CD4-positive, alpha-beta T cell treated with Interleukin-6 at 100 ng/mL for 8 hours (primary cell): ENCODE measurements around the gene FLVCR2.
A peak's percentile ranks its signal among the peaks of the same experiment; 100 is the strongest.

Source experiments
- DNase-seq: peaks from one replicate; pipeline ENCODE4 v3.0.0-alpha.2; 2020; ENCODE audit warnings: mixed read lengths, low spot score

FLVCR2 gene

GRCh38 chr14:75554482-75554881 lies 23.9 kb upstream of the FLVCR2 start:
- no peak for DNase-seq

GRCh38 chr14:75558440-75558839 lies 20.0 kb upstream of the FLVCR2 start:
- DNase-seq = no peak

DNA sequence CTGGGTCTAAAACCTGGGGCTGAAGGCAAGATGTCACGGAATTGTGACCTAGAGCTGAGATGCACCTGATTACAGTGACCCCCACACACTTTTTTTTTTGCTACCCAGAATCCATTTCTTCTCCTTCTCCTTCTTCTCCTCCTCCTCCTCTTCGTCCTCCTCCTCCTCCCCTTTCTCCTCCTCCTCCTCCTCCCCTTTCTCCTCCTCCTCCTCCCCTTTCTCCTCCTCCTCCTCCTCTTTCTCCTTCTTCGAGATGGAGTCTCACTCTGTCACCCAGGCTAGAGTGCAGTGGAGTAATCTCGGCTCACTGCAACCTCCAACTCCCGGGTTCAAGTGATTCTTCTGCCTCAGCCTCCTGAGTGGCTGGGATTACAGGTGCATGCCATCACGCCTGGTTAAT lies 19.4 kb upstream of the FLVCR2 start:
- DNase-seq = no peak

- no peak for DNase-seq
Measured at GRCh38 chr14:75559451-75560222, 18.8 kb upstream of the FLVCR2 start.

DNA sequence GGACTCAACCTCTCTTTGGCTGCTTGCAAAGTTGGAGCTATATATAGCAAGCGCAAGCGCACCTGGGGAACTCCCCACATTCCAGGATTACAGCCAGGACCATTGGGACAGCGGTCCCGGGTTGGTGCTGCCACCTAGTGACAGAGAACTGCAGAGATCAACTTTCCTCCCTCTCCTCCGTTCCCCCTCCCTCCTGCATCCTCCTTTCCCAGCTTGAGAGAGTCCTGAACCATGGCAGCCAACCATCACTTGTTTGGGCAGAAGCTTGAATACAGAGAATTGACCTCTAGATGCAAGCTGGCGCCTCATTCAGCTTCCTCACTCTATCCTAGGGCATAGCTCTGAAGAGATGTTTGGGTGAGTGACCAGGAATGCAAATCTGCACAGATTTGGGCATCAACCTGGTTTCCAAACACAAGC lies 17.4 kb upstream of the FLVCR2 start:
- peak; percentile 45 for DNase-seq

- DNase-seq = no peak
Measured at GRCh38 chr14:75562089-75562488, 16.3 kb upstream of the FLVCR2 start.

DNA sequence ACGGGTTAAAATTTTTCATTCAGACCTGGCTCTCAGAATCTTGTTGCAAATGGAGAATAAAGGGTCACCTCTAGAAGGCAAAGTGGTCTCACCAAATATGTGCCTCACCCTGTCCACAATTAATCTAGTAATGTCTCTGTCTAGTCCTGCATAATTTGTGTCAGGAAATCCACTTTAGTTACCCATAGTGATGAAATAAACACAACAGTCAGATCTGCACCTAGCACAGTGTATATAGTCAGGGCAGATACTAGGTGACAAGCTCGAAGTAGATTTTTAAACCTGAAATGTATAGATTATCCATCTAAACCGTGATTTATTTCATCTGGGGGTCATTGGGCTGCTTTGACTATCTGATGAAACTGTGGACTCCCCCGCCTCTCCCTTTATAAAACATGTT lies 15.9 kb upstream of the FLVCR2 start:
- no peak for DNase-seq

DNA sequence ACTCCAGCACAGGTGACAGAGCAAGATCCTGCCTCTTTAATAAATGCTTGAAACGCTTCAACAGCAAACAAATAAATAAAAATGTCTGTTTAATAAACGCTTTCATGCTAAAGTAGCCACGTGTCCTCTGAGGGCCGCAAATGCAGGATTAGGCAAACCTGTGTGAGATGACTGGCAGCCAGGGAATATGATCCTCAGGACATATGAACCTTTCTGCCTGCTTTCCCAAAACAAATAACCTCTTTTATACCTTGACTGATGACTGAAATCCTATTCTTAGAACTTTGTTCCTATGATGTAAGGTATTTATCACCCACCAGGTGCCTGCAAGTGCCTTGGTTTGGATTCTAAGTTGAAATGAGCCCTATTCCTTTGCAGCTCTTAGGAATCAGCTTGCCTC lies 14.5 kb upstream of the FLVCR2 start:
- DNase-seq = no peak

- no peak for DNase-seq
Measured at GRCh38 chr14:75565056-75565455, 13.4 kb upstream of the FLVCR2 start.

DNA sequence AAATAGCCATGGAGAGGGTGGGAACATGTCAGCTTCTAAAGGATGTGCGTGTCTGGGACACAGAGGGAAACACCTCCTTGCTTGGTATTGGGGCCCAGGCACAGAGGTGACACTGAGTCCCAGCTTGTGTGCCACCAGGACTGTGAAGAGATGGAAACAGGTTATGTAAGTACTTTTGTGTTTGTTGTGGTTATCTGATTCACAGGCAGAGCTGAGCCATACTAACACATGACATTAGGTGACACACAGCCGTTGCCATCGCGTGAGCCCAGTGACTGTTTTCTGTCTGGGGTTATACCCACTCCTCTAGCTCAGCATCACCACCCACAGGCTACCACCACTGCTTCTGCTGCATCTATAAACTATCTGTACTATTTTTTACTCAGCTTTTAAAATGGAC lies 12.1 kb upstream of the FLVCR2 start:
- peak; percentile 78 for DNase-seq

DNA sequence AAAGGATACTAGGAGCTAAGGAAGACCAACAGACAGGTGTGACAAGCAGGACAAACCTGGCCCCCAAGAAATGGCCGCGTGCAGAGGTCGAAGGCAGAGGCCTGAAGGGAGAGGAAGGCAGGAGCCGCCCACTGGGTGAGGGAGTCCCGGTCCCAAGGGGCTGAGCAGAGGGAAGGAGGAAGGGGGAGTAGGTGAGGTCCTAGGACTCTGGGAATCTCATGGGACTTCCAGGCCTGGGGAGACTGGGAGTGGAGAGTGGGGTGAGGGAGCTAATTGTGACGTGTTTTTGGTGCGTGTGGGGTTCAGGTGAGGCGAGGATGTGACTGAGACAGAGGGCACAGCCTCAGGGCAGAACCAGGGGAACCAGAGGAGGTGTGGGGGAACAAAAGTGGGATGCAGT lies 11.7 kb upstream of the FLVCR2 start:
- no peak for DNase-seq

DNA sequence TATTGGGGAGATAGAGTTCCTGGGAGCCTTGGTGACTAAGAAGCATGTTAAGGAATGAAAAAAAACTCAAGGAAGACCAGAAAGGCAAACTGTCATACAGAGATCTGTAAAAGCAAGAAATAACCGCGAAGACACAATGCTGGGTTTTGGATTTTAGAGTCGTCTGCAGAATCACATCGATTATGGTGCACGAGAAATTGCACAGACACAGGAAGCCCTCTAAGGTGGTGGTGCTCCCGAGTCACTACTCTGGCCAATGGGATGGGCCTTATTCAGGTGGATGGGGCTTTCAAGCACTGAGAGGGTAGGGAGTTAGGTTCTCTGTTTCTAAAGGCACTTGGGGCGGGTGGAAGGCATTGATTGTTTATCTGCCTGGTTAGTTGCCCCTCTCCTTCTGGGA lies 10.3 kb upstream of the FLVCR2 start:
- DNase-seq = no peak

- no peak for DNase-seq
Measured at GRCh38 chr14:75568791-75569190, 9.6 kb upstream of the FLVCR2 start.

- DNase-seq = no peak
Measured at GRCh38 chr14:75570797-75571196, 7.6 kb upstream of the FLVCR2 start.

GRCh38 chr14:75572104-75572503 lies 6.3 kb upstream of the FLVCR2 start:
- DNase-seq = no peak

DNA sequence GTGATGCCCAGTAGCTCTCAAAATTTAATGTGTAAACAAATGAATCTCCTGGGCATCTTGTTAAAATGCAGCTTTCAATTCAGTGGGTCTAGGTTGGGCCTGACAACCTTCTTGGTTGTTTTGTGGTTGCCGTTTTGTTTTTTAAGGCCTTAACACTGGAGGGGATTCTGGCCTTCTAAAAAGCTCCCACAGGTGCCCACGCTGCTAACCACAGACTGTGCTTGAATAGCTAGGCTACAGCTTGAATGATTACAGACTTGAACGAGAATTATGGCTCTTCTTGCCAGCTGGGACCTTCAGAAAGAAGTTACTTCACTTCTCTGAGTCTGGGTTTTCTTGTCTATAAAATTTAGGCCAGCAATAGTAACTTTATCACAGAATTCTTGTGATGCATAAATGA lies 1.3 kb upstream of the FLVCR2 start:
- no peak for DNase-seq

GRCh38 chr14:75577729-75578101 lies 705 bp upstream of the FLVCR2 start:
- DNase-seq = peak; percentile 71

GRCh38 chr14:75578786-75579337 lies 442 bp downstream of the FLVCR2 start:
- no peak for DNase-seq

GRCh38 chr14:75579338-75579864 lies 981 bp downstream of the FLVCR2 start:
- no peak for DNase-seq

DNA sequence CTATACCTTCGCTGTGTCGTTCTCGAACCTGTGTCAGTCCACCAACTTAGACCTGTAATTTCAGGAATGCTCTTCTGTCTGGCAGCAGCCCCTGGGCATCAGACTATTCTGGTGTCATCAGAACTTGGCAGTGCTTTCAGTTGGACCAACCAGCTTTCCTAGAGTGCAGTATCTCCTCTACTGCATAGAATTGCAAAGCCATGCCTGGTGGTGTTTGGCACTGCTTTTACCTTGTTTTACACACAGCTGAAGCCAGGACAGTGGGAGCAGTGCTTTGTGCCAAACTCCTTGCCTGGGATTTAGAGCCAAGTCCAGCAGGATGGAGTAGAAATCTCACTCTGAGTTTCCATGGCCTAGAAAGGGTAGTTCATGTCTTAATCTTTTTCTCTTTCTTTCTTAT lies 1.5 kb downstream of the FLVCR2 start:
- DNase-seq = no peak

DNA sequence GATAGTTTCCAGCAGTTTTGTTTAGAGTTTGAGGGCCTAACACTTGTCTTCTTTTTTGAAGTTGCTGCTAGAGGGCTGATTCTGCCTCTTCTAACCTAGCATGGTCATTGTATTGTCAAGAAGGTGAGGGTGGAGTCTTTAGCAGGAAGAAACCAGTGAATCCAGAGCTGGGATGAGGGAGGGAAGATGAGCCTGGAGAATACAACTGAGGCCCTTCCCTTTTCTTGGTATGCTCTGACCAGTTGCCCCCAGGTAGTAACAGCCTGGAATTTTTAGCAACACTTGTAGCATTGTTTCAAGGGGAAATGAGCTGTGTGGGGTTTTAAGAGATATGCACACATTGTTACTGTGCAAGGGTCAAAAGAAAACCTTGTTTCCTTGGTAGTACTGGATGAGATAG lies 9.0 kb downstream of the FLVCR2 start:
- no peak for DNase-seq

GRCh38 chr14:75589931-75590330 lies 11.5 kb downstream of the FLVCR2 start:
- no peak for DNase-seq

GRCh38 chr14:75591331-75591946 lies 13.0 kb downstream of the FLVCR2 start:
- no peak for DNase-seq
